HG02588 (cell line): Measurements from ENCODE around the gene FBXO9.

Source experiments
- ATAC-seq: cut with Tn5 transposase; IDR thresholded peaks from one replicate; pipeline ENCODE4 v1.9.1; 2021; ENCODE audit warnings: mild to moderate bottlenecking, moderate library complexity; ENCODE audit not compliant: unreplicated experiment

Gene FBXO9

DNA sequence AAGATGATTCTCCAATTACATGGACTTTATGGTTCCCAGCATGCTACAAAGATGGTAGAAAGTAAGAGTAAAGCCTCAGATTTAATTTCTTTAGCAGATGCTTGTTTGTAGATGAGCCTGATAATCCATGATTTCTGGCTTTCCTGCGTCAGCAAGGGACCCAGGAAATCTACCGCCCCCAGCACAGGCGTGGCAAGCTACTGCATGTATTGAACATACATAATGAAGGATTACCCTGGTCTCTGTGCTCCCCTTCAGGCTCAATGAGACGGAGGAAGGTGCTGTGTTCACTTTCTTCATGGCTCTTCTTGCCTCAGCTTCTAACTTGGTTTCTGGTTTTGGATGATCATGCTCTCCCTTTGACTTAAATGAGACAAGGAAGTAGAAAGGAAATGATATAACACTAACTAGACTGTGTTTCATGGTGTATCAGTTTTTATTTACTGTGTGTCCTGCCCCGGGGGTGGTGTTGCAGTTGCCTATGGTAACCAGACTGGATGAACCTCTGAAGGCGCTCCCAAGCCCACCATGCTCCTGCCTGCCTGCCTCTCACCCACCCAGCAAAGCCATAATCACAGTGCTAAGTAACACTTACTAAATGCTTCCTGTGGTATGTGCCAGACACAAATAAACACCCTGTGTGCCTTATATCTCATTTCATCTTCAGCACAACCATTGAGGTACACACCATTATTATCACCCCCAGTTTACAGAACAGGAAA, 65.5 kb downstream of the FBXO9 start:
- no peak for ATAC-seq

GRCh38 chr6:53133961-53134360, 68.8 kb downstream of the FBXO9 start:
- ATAC-seq, result no peak

- no peak for ATAC-seq
Observed at GRCh38 chr6:53134601-53135235, 69.5 kb downstream of the FBXO9 start.

DNA sequence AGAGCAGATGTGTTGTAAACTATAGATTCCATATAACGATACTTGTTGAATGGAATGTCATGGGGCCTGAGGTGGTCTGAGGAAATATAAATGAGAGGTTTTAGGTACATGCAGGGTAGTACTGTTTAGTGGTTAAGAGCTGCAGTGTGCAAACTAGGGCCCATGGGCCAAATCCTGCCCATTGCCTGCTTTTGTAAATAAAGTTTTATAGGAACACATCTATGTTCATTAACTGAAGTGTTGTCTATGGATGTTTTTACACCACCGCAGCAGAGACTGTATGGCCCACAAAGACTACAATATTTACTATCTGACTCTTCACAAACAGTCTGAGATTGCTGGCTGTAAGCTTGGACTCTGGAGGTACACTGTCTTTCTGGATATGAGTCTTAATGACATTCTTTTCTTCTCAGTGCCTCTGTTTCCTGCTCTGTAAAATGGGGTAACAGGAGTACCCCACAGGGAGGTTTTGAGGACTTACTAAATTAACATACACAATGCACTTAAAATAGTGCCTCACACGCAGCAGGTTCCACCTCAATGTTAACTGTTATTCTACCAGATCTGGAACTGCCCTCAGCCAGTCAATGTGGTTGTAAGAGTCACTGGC, 70.9 kb downstream of the FBXO9 start:
- no peak for ATAC-seq

- ATAC-seq, result no peak
Observed at GRCh38 chr6:53139841-53140413, 74.7 kb downstream of the FBXO9 start.

GRCh38 chr6:53142810-53143209, 77.6 kb downstream of the FBXO9 start:
- no peak for ATAC-seq

DNA sequence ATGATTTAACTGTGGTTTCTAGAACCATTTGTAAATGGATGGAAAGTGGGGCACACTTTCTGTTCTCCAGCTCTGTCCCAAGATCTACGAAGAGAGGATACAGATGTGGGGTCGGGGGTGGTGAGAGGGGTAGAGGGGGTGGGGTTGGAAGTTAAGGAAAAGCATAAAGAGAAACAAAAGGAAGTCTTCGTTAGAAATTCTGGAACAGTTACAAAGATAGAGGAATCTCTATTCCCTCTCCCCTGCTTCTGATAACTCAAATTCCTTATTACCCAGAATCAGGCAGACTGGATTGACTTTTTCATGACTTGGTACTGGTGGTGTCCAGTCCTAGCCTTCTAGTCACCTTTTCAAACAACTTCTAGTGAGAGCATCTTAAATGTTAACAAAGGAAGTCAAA, 78.5 kb downstream of the FBXO9 start:
- no peak for ATAC-seq

DNA sequence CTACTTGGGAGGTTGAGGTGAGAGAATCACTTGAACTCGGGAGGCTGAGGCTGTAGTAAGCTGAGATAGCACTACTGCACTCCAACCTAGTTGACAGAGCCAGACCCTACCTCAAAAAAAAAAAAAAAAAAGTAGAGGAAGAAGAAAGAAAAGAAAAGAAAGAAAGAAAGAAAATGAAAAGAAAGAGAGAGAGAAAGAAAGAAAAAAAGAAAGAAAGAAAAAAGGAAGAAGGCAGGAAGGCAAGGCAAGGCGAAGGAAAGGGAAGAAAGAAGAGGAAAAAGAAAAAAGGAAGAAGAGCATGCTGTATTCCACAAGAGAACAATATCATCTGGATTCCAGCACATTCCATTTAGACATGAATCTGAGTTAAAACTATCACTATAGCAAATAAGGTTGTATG, 79.6 kb downstream of the FBXO9 start:
- no peak for ATAC-seq

DNA sequence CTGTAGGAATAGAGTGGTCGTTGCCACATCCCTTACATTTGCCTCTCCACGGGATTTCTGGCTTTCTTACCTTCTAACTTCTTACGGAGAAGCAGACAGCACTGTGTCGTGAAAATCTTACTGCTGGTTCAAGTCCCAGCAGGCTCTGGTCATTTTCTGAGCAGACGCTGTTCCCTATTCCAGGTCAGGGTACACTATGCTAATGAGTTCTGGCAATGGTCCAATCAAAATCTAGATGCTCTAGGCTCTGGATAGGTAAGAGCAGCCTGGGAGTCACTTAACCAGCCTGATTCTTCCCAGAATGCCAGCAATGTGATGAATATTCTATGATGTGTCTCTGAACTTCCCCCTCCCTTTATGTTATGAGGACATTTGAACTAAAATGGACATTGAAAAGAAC, 83.5 kb downstream of the FBXO9 start, which contains the start of gene GCM1:
TSS of gene GCM1 (minus strand) at position 158 of the 400 bp plus-strand sequence. CDS start 3,209 bp downstream, outside the sequence.
- no peak for ATAC-seq
